Activated CD8-positive, alpha-beta T cell treated with anti-CD3 and anti-CD28 coated beads for 36 hours (primary cell): ENCODE results near the gene NOMO2. TPM values are rescaled to one million over a fixed set of nuclear protein-coding genes. Genes with fewer than 3 reads are reported as not detected.
"Not testable (repeated sequence)": the region's sequence is repeated elsewhere in the genome, so short reads cannot be mapped to it uniquely, and the experiment has no call there.

ENCODE experiments used
- ATAC-seq: fragments of 200-7000 bp; cut with Tn5 transposase; one replicate; pipeline ENCODE4 v1.10.0; 2021; ENCODE audit warnings: mild to moderate bottlenecking, moderate library complexity
- CTCF ChIA-PET: fragments of 350-600 bp; sonication (Branson Sonifier 250); formaldehyde crosslinking; loops from one replicate; lab custom pipeline; 2021; ENCODE audit warnings: antibody characterized with exemption; lab: Charles Lee
- POLR2A ChIA-PET: fragments of 350-600 bp; sonication (Branson Sonifier 250); formaldehyde crosslinking; loops from one replicate; lab custom pipeline; 2021; ENCODE audit warnings: antibody characterized with exemption; lab: Charles Lee
- DNase-seq: peaks from one replicate; pipeline ENCODE4 v3.0.0-alpha.2; 2020
- H3K27ac Mint-ChIP-seq: one replicate; pipeline ENCODE4 v1.8.0; 2021; ENCODE audit warnings: mild to moderate bottlenecking, mixed read lengths
- H3K27me3 Mint-ChIP-seq: one replicate; pipeline ENCODE4 v1.8.0; 2021; ENCODE audit warnings: mixed read lengths
- H3K36me3 Mint-ChIP-seq: one replicate; pipeline ENCODE4 v1.8.0; 2021; ENCODE audit warnings: low read depth, mixed read lengths
- H3K4me1 Mint-ChIP-seq: one replicate; pipeline ENCODE4 v1.8.0; 2021; ENCODE audit warnings: low read depth, mixed read lengths
- H3K4me3 Mint-ChIP-seq: one replicate; pipeline ENCODE4 v1.8.0; 2021; ENCODE audit warnings: mild to moderate bottlenecking, moderate library complexity, mixed read lengths
- H3K9me3 Mint-ChIP-seq: one replicate; pipeline ENCODE4 v1.8.0; 2021; ENCODE audit warnings: mixed read lengths
- intact Hi-C: fragments of 100-400 bp; cut with micrococcal nuclease; formaldehyde crosslinking; loops from one replicate; pipeline ENCODE4 v1.10.0; 2022
- total RNA-seq, 2 experiments: library from RNA; stranded (reverse); gene quantifications; one replicate each; pipeline ENCODE4 v1.2.3, GENCODE V29; 2021

Gene NOMO2
- total RNA-seq, 2 experiments from 2014 or later, result 72.0 to 73.7 TPM

DNA sequence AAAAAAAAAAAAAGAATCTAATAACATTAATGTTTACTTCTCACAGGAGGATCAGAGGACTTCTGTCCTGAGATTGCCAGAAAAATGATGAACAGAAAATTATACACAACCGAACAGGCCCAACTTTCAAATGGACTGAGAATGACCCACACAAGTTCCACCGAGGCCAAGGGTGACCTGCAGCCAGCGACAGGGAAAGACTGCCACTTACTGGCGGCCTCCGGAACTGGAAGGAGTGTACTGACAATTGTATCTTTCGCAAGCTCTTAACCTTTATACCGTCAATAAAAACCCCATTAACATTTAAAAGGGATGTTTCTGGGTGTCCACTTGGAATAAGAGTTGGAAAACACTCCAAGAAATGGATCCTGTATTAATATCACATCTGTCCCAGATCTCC, 63.5 kb downstream of the NOMO2 start:
- H3K27me3 Mint-ChIP-seq, H3K36me3 Mint-ChIP-seq, H3K27ac Mint-ChIP-seq, H3K4me3 Mint-ChIP-seq, CTCF ChIA-PET, POLR2A ChIA-PET, DNase-seq, H3K4me1 Mint-ChIP-seq, intact Hi-C loops, H3K9me3 Mint-ChIP-seq: not testable (repeated sequence)
- ATAC-seq, result peak; percentile 74

DNA sequence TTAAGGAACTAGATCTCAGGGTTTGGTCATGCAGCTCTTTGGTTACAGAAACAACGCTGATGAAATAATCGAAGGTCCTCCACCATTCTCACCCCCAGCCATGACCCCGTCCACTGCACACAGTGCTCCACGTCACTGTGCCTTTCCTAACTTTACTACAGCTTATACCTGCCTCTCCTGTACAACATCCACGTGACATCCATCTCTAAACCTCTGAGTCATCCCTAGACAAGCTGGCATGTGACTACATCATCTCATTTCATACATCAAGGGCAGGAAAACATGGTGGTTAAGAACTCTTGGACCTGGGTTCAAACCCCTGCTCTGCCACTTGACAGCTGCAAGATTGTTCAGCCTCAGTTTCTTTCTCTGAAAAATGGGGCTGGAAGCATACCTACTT, 64.9 kb downstream of the NOMO2 start:
- H3K27ac Mint-ChIP-seq, DNase-seq, H3K9me3 Mint-ChIP-seq, H3K4me3 Mint-ChIP-seq, CTCF ChIA-PET, H3K36me3 Mint-ChIP-seq, POLR2A ChIA-PET, H3K27me3 Mint-ChIP-seq, intact Hi-C loops, ATAC-seq, H3K4me1 Mint-ChIP-seq: not testable (repeated sequence)

DNA sequence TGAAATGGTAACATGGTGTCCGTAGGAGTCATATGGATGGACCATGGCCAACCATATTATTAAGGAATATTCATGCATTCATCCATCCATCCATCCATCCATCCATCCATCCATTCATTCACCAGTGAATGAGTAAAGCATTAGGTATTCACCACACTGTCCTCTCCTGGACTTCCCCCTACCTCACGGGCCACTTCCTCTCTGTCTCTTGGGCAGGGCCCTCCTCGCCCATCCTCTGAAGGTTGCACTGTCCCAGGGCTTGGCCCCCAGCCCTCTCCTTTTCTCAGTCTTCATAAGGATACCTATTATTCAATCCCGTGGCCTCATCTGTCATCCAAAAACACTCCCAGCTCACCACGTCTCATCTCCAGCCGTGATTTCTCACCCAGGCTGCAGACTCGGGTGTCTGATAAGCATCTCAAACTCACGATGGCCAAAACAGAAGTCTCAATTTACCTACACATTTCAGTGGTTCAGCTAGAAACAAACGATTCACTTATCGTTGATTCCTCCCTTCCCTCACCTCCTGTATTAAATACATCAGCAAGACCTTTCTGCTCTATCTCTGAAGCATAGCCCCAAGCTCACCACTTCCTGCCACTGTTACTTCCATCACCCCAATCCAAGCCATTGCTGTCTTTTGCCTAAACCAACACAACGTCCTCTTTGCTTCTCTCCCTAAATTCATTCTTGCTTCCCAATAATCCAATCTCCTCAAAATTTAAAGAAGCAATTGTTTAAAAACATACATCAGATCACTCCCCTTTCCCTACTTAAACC, 69.6 kb downstream of the NOMO2 start:
- ATAC-seq, result peak; percentile 77
- DNase-seq, H3K27ac Mint-ChIP-seq, H3K9me3 Mint-ChIP-seq, CTCF ChIA-PET, H3K36me3 Mint-ChIP-seq, H3K27me3 Mint-ChIP-seq, H3K4me1 Mint-ChIP-seq, POLR2A ChIA-PET, intact Hi-C loops, H3K4me3 Mint-ChIP-seq: not testable (repeated sequence)

DNA sequence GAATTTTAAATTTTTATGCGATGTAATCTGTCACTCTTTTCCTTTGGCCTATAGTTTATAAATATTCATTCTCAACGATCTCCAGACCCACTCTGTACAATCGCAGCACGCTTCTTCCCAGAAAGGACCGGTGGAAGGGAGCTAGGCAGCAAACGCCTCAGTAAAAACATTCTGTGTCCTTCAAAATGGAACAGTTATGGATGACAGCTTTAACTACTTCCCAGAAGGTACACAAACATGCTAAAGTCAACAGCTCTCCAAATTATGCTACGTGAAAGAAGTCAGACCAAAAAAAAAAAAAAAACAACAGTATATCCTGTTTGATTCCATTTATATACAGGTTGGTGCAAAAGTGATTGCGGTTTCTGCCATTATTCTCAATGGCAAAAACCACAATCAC, 125.9 kb downstream of the NOMO2 start:
- H3K4me1 Mint-ChIP-seq, POLR2A ChIA-PET, ATAC-seq, H3K27me3 Mint-ChIP-seq, CTCF ChIA-PET, H3K9me3 Mint-ChIP-seq, H3K36me3 Mint-ChIP-seq, H3K27ac Mint-ChIP-seq, intact Hi-C loops, DNase-seq, H3K4me3 Mint-ChIP-seq: not testable (repeated sequence)

DNA sequence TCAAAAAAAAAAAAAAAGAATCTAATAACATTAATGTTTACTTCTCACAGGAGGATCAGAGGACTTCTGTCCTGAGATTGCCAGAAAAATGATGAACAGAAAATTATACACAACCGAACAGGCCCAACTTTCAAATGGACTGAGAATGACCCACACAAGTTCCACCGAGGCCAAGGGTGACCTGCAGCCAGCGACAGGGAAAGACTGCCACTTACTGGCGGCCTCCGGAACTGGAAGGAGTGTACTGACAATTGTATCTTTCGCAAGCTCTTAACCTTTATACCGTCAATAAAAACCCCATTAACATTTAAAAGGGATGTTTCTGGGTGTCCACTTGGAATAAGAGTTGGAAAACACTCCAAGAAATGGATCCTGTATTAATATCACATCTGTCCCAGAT, 146.1 kb downstream of the NOMO2 start:
- H3K9me3 Mint-ChIP-seq, H3K27ac Mint-ChIP-seq, DNase-seq, H3K36me3 Mint-ChIP-seq, POLR2A ChIA-PET, H3K27me3 Mint-ChIP-seq, H3K4me1 Mint-ChIP-seq, CTCF ChIA-PET, intact Hi-C loops, H3K4me3 Mint-ChIP-seq: not testable (repeated sequence)
- ATAC-seq, result peak; percentile 64

DNA sequence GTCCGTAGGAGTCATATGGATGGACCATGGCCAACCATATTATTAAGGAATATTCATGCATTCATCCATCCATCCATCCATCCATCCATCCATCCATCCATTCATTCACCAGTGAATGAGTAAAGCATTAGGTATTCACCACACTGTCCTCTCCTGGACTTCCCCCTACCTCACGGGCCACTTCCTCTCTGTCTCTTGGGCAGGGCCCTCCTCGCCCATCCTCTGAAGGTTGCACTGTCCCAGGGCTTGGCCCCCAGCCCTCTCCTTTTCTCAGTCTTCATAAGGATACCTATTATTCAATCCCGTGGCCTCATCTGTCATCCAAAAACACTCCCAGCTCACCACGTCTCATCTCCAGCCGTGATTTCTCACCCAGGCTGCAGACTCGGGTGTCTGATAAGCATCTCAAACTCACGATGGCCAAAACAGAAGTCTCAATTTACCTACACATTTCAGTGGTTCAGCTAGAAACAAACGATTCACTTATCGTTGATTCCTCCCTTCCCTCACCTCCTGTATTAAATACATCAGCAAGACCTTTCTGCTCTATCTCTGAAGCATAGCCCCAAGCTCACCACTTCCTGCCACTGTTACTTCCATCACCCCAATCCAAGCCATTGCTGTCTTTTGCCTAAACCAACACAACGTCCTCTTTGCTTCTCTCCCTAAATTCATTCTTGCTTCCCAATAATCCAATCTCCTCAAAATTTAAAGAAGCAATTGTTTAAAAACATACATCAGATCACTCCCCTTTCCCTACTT, 152.2 kb downstream of the NOMO2 start:
- H3K4me1 Mint-ChIP-seq, H3K36me3 Mint-ChIP-seq, intact Hi-C loops, CTCF ChIA-PET, H3K27me3 Mint-ChIP-seq, H3K9me3 Mint-ChIP-seq, POLR2A ChIA-PET, DNase-seq, H3K27ac Mint-ChIP-seq, H3K4me3 Mint-ChIP-seq: not testable (repeated sequence)
- peak; percentile 74 for ATAC-seq

DNA sequence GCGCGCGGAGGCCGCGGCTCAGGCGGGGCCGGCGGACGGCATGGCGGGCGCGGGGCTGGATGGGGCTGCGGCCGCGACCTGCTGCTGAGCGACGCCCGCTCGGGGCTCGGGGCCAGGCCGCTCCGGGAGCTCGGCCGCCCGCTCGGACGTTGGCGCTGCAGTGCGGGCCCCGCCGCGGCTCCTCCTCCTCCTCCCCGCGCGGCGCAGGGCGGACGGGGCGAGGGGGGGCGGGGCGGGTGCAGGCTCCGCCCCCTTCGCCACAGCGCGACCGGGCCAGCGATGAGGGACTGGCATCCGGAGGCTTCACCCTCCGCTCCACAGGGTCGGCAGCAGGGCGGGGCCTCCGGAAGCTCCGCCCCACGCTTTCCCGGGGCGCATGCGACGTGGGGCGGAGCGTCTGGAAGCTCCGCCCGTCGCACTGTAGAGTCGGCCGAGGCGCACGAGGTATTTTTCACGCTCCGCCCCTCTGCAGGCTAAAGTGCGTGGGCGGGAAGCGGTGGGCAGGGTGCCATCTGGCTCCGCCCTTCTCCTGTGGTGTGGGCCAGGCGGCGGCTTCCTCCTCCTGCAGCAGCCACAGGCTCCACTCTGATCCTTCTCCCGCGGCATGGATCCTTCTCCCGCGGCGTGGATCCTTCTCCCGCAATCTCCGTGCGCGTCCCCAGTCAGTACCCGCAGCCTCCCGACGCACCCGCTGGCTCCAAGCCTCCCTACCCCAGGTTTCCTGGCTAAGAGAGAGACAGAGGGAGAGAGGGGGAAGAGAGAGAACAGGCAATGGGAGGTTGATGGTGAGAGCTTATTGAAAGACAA, 159.8 kb downstream of the NOMO2 start:
- ATAC-seq, result peak; percentile 93
- H3K4me1 Mint-ChIP-seq, POLR2A ChIA-PET, H3K9me3 Mint-ChIP-seq, H3K27me3 Mint-ChIP-seq, DNase-seq, H3K27ac Mint-ChIP-seq, H3K36me3 Mint-ChIP-seq, CTCF ChIA-PET, H3K4me3 Mint-ChIP-seq, intact Hi-C loops: not testable (repeated sequence)

DNA sequence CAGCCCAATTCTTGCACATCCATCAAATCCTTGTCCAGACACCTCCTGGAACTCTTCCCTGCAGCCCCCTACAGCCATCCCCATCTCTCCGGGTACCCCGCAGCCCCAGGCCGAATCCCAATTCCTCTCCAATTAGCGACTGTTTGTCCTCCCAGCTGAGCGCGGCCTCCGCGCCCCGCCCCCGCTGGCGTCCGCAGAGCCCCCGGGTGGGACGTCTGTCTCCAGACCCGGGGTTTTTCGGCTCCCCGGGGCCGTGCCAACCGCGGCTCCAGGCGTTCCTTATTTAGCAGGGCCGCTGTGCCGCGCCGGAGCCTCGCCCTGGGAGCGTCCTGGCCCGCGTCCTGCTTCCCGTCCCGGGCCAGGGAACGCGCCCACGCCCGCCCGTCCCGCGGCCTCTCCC, 160.7 kb downstream of the NOMO2 start:
- ATAC-seq, CTCF ChIA-PET, H3K27ac Mint-ChIP-seq, H3K4me1 Mint-ChIP-seq, H3K36me3 Mint-ChIP-seq, H3K27me3 Mint-ChIP-seq, H3K9me3 Mint-ChIP-seq, POLR2A ChIA-PET, intact Hi-C loops: not testable (repeated sequence)
- DNase-seq, result peak; percentile 10
- H3K4me3 Mint-ChIP-seq, result peak overlapping the region; percentile 62

DNA sequence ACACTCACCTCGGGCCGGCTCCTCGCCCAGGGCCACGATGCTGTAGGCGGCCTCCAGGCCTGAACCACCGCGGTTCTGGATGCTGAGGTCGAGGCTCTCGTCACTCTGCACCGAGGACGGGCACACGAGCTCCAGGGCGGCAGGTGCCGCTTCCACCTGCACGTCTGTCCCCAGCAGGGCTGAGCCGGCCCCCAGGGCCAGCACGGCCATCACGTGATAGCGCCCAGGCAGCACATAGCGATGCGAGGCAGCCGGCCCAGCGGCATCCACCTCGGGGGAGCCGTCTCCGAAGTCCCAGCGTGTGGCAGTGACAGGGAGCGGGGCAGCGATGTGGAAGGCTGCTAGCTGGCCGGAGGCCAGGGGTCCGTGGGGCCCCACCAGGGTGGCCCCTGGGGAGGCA, 167.5 kb downstream of the NOMO2 start:
- DNase-seq, POLR2A ChIA-PET, CTCF ChIA-PET, H3K4me3 Mint-ChIP-seq, H3K36me3 Mint-ChIP-seq, H3K27ac Mint-ChIP-seq, intact Hi-C loops, H3K27me3 Mint-ChIP-seq, ATAC-seq, H3K9me3 Mint-ChIP-seq, H3K4me1 Mint-ChIP-seq: not testable (repeated sequence)

DNA sequence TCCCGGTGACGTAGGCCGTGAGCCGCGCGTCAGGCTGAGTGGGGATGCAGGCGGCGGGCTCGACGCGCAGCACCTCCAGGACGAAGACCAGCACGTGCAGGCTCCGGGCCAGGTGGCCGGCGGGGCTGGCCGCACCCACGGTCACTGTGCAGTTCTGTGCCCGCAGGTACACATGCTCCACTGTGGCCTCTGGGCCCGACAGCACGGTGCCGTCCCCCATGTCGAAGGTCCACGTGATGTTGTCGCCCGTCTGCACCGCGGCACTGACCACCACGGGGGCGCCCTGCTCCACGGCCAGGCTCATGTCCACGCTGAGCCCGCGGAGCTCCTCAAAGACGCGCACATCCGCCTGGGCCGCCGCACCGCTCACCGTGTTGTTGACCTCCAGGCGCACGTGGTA, 174.1 kb downstream of the NOMO2 start:
- CTCF ChIA-PET, H3K27me3 Mint-ChIP-seq, ATAC-seq, H3K4me3 Mint-ChIP-seq, DNase-seq, POLR2A ChIA-PET, H3K9me3 Mint-ChIP-seq, H3K4me1 Mint-ChIP-seq, H3K36me3 Mint-ChIP-seq, H3K27ac Mint-ChIP-seq, intact Hi-C loops: not testable (repeated sequence)

DNA sequence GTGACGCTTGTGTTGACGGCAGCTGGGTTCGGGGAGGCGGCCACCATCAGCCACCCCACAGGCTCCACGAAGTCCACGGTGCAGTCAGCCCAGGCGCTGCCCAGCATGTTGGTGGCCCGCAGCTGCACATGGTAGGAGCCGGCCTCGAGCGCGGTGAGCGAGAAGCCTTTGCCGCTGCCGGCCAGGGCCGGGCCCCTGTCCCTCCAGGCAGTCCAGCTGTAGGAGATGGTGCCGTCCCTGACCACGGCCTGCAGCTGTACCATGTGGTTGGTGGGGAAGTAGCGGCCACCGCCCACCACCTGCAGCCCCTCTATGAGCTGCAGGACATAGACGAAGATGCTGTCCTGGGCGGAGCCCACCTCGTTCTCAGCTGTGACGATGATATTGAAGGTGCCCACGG, 175.4 kb downstream of the NOMO2 start:
- intact Hi-C loops, CTCF ChIA-PET, POLR2A ChIA-PET, H3K27me3 Mint-ChIP-seq, H3K27ac Mint-ChIP-seq, ATAC-seq, H3K4me1 Mint-ChIP-seq, H3K36me3 Mint-ChIP-seq, H3K9me3 Mint-ChIP-seq, DNase-seq, H3K4me3 Mint-ChIP-seq: not testable (repeated sequence)
